GM12891 (cell line): Measurements from ENCODE around the gene FAM72D.
"Not testable (repeated sequence)": the region's sequence is repeated elsewhere in the genome, so short reads cannot be mapped to it uniquely, and the experiment has no call there.

Experiments
- POLR2A ChIP-seq: IDR thresholded peaks from 2 replicates; pipeline ENCODE4 v1.6.1; 2011; ENCODE audit warnings: low read depth, low read length, control low read depth
- POLR2AphosphoS5 ChIP-seq: IDR thresholded peaks from 2 replicates; pipeline ENCODE4 v1.6.1; 2011; ENCODE audit warnings: low read depth, low read length, control low read depth

GRCh38 chr1:145155873-145156272 lies 60.1 kb downstream of the FAM72D start:
- TF ChIP-seq POLR2AphosphoS5, POLR2A: not testable (repeated sequence)
